GM19468 (cell line): ENCODE measurements around the gene MRTO4.
"Not testable (repeated sequence)": the region's sequence is repeated elsewhere in the genome, so short reads cannot be mapped to it uniquely, and the experiment has no call there.

Experiments used
- ATAC-seq: cut with Tn5 transposase; IDR thresholded peaks from one replicate; pipeline ENCODE4 v1.9.1; 2021; ENCODE audit warnings: mild to moderate bottlenecking, moderate library complexity, moderate number of reproducible peaks; ENCODE audit not compliant: unreplicated experiment; ENCODE audit errors: extremely low read depth

MRTO4 gene

GRCh38 chr1:19222979-19223824 lies 28.4 kb upstream of the MRTO4 start:
- ATAC-seq, result no peak

- ATAC-seq, result no peak
Observed at GRCh38 chr1:19229229-19229628, 22.4 kb upstream of the MRTO4 start.

- ATAC-seq, result no peak
Observed at GRCh38 chr1:19229828-19230325, 21.7 kb upstream of the MRTO4 start.

- ATAC-seq, result not testable (repeated sequence)
Observed at GRCh38 chr1:19231736-19232523, 19.7 kb upstream of the MRTO4 start.

GRCh38 chr1:19232524-19232846 lies 19.1 kb upstream of the MRTO4 start:
- no peak for ATAC-seq

DNA sequence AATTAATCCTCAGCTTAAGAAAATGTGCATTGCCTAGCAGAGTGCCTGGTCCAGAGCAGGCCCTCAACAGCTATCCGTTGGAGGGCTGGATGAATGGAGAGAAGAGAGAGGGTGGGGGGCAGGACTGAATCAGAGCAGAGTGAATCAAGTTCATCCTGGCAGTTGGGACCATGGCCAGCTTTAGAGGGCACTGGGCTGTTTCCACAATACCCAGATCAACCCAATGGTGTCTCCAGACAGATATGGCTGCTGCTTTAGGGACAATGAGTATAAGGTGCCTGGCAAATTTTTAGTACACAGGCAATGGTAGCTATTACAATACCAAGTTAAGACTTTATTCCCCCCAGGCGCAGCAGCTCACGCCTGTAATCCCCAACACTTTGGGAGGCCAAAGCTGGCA lies 17.4 kb upstream of the MRTO4 start:
- ATAC-seq, result no peak

DNA sequence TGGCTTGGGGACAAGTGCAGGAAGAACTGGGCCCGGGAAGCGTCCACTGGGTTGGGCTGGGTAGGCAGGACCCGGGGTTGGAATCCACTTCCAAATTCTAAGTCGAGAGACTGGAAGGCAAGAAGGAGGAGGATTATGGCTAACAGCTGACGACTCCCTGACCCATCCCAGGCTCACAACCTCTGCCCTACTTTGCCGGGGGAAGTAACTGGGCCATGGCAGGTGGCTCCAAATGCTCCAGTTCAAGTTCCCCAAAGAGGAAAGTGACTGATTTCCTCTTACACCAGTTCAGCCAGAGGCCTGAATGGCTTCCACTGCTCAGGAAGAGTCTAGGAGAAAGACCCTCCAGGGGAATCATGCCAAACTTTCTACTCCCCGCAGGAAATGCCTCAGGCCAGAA lies 11.7 kb upstream of the MRTO4 start:
- no peak for ATAC-seq

- ATAC-seq, result no peak
Observed at GRCh38 chr1:19240673-19241538, 10.7 kb upstream of the MRTO4 start.

GRCh38 chr1:19250629-19251304 lies 838 bp upstream of the MRTO4 start:
- ATAC-seq, result no peak

DNA sequence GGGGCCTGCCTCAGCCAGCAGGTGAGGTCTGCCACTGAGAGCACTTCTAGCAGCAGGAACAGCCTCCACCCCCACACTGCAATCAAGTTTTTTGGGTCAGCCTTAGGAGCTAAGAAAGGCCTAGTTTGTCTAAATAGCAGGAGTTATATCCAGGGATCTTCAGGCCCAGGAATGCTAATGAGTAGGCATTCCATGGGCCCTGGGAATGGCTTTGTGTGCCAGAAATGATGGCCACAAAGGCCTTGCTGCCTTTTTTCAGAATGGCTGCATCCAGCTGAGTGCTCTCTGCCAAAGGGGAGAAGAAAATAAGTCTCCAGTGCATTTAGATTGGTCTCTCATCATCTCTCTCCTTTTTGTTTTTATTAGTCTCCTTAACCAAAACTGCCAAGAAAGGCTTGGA lies 2.8 kb downstream of the MRTO4 start:
- ATAC-seq, result no peak

DNA sequence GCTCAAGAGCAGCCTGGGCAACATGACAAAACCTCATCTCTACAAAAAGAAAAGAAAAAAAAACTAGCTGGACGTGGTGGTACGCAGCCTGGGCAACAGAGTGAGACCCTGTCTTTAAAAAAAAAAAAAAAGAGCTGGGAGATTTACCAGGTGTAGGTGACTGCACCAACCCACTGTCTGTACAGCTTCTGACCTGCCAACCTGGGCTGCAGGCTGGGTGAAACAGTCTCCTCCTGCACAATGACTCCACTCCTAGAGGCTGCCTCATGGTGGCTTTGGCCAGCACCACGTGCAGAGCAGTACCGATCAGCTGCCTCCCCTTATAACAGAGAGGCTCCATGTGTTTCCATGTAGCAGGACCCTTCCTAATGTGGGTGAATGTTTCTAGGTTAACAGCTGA lies 3.7 kb downstream of the MRTO4 start:
- no peak for ATAC-seq

- ATAC-seq, result not testable (repeated sequence)
Observed at GRCh38 chr1:19256301-19256700, 4.7 kb downstream of the MRTO4 start.

DNA sequence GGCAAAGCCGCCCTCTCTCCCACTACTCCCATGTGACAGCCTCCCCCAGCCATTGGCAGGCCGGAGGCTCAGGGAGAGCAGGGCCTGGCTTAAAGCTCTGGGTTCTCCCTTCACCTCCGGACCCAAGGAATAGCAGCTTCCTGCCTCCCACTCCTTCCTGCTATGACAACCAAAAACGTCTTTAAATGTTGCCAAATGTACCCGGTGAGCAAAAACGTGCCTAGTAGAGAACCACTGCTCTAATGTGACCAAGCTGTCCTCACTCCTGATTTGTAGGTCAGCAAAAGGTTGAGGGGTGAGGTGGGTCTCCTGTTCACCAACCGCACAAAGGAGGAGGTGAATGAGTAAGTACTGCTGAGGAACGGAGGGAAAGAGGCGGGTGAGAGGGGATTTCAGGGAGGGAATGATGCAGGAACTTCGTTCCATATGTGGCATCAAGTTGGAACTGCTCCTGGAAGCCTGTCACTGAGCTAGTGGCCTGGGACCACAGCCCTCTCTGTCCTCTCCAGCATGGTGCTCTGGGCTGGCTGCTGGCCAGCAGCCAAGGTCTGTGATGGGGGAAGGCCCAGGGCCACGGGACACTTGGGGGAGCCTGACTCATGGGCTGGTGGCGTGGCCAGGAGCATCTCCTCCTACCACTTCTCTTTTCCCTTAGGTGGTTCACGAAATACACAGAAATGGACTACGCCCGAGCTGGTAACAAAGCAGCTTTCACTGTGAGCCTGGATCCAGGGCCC lies 5.7 kb downstream of the MRTO4 start:
- ATAC-seq, result no peak

DNA sequence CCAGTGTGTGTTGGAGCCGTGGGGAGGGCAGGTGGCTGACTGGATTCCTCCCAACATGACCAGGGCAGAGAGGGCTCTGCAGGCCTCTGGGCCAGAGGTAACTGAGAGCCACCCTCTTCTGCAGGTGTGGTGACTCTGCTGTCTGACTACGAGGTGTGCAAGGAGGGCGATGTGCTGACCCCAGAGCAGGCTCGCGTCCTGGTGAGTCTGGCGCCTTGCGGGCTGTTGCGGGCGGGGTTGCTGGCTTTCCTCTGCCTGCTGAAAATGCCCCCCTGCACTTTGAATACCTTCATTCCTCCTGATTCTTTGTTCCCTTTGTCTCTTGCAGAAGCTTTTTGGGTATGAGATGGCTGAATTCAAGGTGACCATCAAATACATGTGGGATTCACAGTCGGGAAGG lies 6.7 kb downstream of the MRTO4 start:
- ATAC-seq, result no peak

GRCh38 chr1:19260211-19261138 lies 8.9 kb downstream of the MRTO4 start:
- ATAC-seq, result no peak

- ATAC-seq, result no peak
Observed at GRCh38 chr1:19262047-19262446, 10.4 kb downstream of the MRTO4 start.

GRCh38 chr1:19262744-19263143 lies 11.1 kb downstream of the MRTO4 start:
- no peak for ATAC-seq

DNA sequence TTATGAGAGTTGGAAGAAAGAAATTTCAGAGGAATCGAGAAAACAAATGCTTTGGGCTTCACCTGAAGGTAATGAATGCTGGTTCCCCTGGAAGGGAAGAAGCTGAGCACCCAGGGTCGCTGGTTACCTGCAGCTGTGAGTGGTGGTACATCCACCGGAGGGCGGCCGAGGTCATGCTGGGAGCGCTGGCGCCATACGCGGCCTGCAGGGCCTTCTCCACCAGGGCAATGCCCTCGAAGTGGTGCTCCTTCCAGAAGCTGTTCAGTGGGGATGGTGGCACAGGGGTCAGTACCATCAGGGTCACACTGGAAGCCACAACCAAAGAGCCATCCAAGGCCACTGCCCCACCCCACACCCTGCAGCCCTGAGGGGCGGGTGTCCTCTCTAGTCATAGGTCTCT lies 16.8 kb downstream of the MRTO4 start:
- ATAC-seq, result no peak
